Right cardiac atrium (tissue), 5 donors: ENCODE results near the gene GAS6. TPM values are rescaled to one million over a fixed set of nuclear protein-coding genes. Genes with fewer than 3 reads are reported as not detected.
"Not testable (repeated sequence)": the region's sequence is repeated elsewhere in the genome, so short reads cannot be mapped to it uniquely, and the experiment has no call there.

Source experiments
- ATAC-seq, 2 donors: fragments of 200-7000 bp; cut with Tn5 transposase; one replicate each; pipeline versions ENCODE4 v1.8.0 to v1.9.1; 2020; ENCODE audit warnings: moderate library complexity in 2 of 2, mild to moderate bottlenecking in 1 of 2
- DNase-seq, 3 donors: peaks; one replicate each; pipeline ENCODE4 v3.0.0-alpha.2; 2020
- H3K27ac ChIP-seq: one replicate; pipeline ENCODE4 v1.5.1; 2013; ENCODE audit warnings: mild to moderate bottlenecking, low read length, control low read depth, moderate library complexity
- H3K27me3 ChIP-seq: one replicate; pipeline ENCODE4 v1.6.1; 2013; ENCODE audit not compliant: control insufficient read depth, insufficient read depth
- H3K4me1 ChIP-seq: one replicate; pipeline ENCODE4 v1.6.1; 2013; ENCODE audit warnings: low read length; ENCODE audit not compliant: control insufficient read depth, insufficient read depth
- H3K4me3 ChIP-seq: one replicate; pipeline ENCODE4 v1.5.1; 2013; ENCODE audit warnings: low read length, control low read depth
- H3K9me3 ChIP-seq: one replicate; pipeline ENCODE4 v1.6.1; 2013; ENCODE audit warnings: low read length; ENCODE audit not compliant: control insufficient read depth
- WGBS: extraction: QIAGEN DNeasy Blood & Tissue Kit; methylation state at CpG from one replicate; pipeline ENCODE4 v1.1.7; 2013; 5-methylcytosine and 5-hydroxymethylcytosine counted together
- intact Hi-C, 4 donors: fragments of 100-400 bp; cut with DNase I; formaldehyde crosslinking; loops; one replicate each; pipeline versions ENCODE4 v1.11.0 to v1.14.0; 2022 to 2023
- polyA plus RNA-seq: library from polyadenylated mRNA; stranded (reverse); fragments of 200-250 nt; gene quantifications from one replicate; pipeline ENCODE4 v1.2.3, GENCODE V29; 2013
- total RNA-seq, 4 donors: library from RNA; stranded (reverse); fragmentation: NEBNext Ultra II Directional; extraction: Animal tissue kit (Norgen Biotek cat#: 25700); gene quantifications; one replicate each; pipeline ENCODE4 v1.2.1, GENCODE V29; 2021
- donor health status: healthy with polysubstance abuse.
- donor health status: DM: no; HTN: yes; CAD: no.
- donor health status: DM: no; HTN: no; CAD: no.
- donor health status: DM: no; HTN: yes; CAD: no; lungs with severe emphysema.
- donor health status: DM: yes; HTN: yes; CAD: no.

Gene GAS6
- total and polyA plus RNA-seq, 5 donors = 197 to 273 (median 205) TPM

- peak; percentile 71 to 84 (median 83) for DNase-seq
- H3K9me3 ChIP-seq = no peaks in the 10 kb centered on the region
- no peaks in the 10 kb centered on the region for H3K27me3 ChIP-seq
- WGBS = 20% methylated on average over 19 of the region's 19 CpGs
- ATAC-seq = peak; percentile 80 to 82
- H3K4me1 ChIP-seq = peaks cover 18% of the 10 kb centered on the region
- intact Hi-C loops = no loop called here
- no peak overlapping the region for H3K4me3 ChIP-seq
- peak overlapping the region; percentile 59 for H3K27ac ChIP-seq
Observed at GRCh38 chr13:113836768-113837559, 26.9 kb downstream of the GAS6 start.

DNA sequence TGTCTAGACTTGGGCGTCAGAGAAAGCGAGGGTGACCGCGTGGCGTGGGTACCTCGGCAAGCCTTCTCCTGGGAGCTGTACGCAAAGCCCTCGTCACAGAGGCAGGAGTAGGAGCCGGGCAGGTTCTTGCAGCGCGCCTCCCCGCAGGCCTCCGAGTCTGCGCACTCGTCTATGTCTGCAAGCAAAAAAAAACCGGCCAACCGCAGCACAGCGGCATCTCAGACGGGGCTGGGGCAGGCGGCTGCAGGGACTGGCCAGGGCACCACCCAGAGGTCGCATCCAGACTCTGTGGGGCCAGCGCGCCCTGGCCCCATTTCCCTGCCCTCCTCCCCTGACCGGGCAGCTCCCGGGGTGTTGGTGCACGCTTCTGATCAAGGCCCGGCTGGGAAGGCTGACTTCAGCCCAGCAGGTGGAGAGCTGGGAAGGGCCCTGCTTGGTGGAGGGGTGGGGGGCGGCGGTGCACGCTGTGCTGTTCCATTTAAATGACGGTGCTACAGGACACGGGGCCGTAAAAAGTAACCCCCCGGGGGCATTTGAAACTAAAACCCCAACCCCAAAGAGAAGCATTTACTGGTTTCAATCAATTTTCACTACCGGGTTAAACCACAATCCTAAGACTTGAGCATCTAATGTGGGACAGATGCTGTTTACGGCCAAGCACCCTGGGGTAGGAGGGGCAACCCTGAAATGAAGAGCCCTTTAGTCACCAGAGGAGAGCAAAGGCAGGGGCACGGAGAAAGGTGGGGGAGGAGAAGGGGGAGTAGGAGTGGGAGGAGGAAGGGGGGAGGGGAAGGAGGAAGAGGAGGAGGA is 28.2 kb downstream of the GAS6 start:
- Histone ChIP-seq H3K27me3 (no peaks in the 10 kb centered on the region), H3K4me1 (peaks cover 18% of the 10 kb centered on the region), H3K9me3 (no peaks in the 10 kb centered on the region), H3K27ac (no peak overlapping the region), H3K4me3 (no peak overlapping the region)
- intact Hi-C loops = no loop called here
- ATAC-seq (no peak), DNase-seq (peak in 2 of 3 donors; percentile 48 to 61)
- 87% methylated on average over 37 of the region's 37 CpGs for WGBS

DNA sequence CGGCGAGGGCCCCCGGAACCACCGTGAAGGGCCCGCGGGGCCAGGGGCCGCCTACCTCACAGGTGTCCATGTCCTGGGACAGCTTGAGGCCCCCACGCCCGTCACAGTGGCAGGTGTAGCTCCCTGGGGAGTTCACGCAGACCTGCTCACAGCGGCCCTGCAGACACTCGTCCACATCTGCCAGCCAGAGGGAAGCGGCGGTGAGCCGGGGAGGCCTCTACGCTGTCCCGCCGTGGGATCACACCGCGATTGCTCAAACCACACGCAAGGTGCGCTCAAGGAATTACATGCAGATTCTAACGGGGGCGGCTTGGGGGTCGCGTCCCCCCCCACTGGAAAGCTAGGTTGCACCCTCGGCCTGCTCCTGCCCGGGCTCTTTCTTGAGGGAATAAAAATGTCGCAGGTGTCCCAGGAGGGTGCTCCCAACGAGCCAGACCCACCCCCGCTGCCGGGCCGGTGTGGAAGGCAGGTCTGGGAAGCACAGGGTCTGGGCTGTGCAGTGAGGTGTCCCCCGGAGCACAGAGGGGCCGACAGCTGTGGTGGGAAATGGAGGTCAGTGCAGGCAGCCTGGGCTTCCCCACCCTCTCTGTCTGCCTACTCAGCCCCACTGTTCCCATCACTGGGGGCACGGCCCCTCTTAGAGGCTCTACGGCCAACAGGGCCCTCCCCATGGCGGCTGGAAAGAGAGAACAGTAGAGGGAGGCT is 29.2 kb downstream of the GAS6 start:
- no peak for ATAC-seq
- peak in 2 of 3 donors; percentile 56 to 61 for DNase-seq
- Histone ChIP-seq H3K4me1 (peaks cover 14% of the 10 kb centered on the region), H3K4me3 (no peak overlapping the region), H3K9me3 (no peaks in the 10 kb centered on the region), H3K27ac (no peak overlapping the region), H3K27me3 (no peaks in the 10 kb centered on the region)
- intact Hi-C loops = no loop called here
- WGBS = 93% methylated on average over 38 of the region's 38 CpGs

DNA sequence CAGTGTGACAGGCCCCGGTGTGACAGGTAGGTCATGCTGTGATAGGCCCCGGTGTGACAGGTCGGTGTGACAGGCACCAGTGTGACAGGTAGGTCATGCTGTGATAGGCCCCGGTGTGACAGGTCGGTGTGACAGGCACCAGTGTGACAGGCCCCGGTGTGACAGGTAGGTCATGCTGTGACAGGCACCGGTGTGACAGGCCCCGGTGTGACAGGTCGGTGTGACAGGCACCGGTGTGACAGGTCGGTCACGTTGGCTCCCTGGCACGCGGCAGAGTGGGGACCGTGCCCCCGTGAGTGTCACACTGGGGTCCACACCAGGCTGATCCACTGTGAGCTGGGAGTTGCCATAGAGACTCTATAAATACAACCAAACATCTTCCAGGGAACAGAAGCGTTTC is 29.9 kb downstream of the GAS6 start:
- ATAC-seq, H3K9me3 ChIP-seq, intact Hi-C loops, H3K27ac ChIP-seq, H3K4me3 ChIP-seq, H3K27me3 ChIP-seq: not testable (repeated sequence)
- DNase-seq = peak in 2 of 3 donors; percentile 44 to 55
- 89% methylated on average over 17 of the region's 17 CpGs for WGBS
- H3K4me1 ChIP-seq = peaks cover 13% of the 10 kb centered on the region

- no peaks in the 10 kb centered on the region for H3K9me3 ChIP-seq
- H3K27ac ChIP-seq = no peak overlapping the region
- DNase-seq (peak in 2 of 3 donors; percentile 25 to 43), ATAC-seq (no peak)
- intact Hi-C loops = no loop called here
- H3K4me1 ChIP-seq = peaks cover 8% of the 10 kb centered on the region
- WGBS = 91% methylated on average over 25 of the region's 25 CpGs
- H3K4me3 ChIP-seq = no peak overlapping the region
- H3K27me3 ChIP-seq = no peaks in the 10 kb centered on the region
Observed at GRCh38 chr13:113833111-113833830, 30.6 kb downstream of the GAS6 start.

GRCh38 chr13:113832631-113833030 is 31.2 kb downstream of the GAS6 start:
- Histone ChIP-seq H3K4me3 (no peak overlapping the region), H3K27me3 (no peaks in the 10 kb centered on the region), H3K27ac (no peak overlapping the region), H3K4me1 (peaks cover 4% of the 10 kb centered on the region), H3K9me3 (no peaks in the 10 kb centered on the region)
- intact Hi-C loops = no loop called here
- ATAC-seq = no peak
- 96% methylated on average over 23 of the region's 23 CpGs for WGBS
- peak in 2 of 3 donors; percentile 28 to 55 for DNase-seq

DNA sequence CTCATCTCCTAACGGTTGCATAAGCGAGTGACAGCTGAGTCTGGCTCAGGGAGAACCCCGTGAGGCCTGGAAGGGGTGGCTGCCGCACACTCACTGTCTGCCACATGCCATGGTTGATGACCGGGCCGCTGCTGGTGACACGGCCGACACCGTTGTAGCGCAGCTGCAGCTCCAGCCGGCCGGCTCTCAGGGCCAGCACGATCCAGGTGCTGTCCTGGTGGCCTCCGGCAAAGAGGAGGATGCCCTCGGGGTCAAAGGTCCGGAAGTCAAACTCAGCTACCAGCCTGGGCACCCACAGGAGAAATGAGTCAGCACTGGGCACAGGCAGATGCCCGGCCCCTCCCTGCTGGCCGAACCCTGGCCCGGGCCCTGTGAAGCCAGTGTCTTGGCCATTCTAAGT is 31.7 kb downstream of the GAS6 start:
- H3K4me1 ChIP-seq = peaks cover 4% of the 10 kb centered on the region
- DNase-seq (peak in 2 of 3 donors; percentile 55 to 56), ATAC-seq (no peak)
- no peaks in the 10 kb centered on the region for H3K9me3 ChIP-seq
- intact Hi-C loops = no loop called here
- WGBS = 89% methylated on average over 19 of the region's 19 CpGs
- no peak overlapping the region for H3K27ac ChIP-seq
- no peaks in the 10 kb centered on the region for H3K27me3 ChIP-seq
- H3K4me3 ChIP-seq = no peak overlapping the region

DNA sequence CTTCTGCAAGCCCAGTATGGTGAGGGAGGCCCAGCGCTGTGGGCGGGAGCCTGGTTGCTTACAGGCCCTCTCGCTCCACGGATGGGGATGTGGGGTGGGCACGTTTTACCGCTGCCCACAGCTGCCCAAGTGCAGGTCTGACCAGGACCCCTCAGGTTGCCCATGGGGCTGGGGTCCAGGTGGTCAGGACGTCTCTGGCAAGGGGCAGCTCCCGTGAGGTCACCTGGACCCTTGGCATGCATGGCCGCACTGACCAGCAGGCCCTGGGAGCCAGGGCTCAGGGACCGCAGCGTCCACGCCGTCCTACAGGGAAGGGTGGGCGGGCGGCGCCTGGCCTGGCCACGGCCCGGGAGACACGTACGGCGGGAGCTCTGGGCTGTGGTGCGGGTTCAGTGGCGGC is 32.8 kb downstream of the GAS6 start:
- H3K27ac ChIP-seq = no peak overlapping the region
- H3K27me3 ChIP-seq = no peaks in the 10 kb centered on the region
- H3K4me3 ChIP-seq = no peak overlapping the region
- no peaks in the 10 kb centered on the region for H3K9me3 ChIP-seq
- ATAC-seq = no peak
- intact Hi-C loops = no loop called here
- 91% methylated on average over 23 of the region's 23 CpGs for WGBS
- peak in 2 of 3 donors; percentile 32 to 53 for DNase-seq
- H3K4me1 ChIP-seq = no peaks in the 10 kb centered on the region

DNA sequence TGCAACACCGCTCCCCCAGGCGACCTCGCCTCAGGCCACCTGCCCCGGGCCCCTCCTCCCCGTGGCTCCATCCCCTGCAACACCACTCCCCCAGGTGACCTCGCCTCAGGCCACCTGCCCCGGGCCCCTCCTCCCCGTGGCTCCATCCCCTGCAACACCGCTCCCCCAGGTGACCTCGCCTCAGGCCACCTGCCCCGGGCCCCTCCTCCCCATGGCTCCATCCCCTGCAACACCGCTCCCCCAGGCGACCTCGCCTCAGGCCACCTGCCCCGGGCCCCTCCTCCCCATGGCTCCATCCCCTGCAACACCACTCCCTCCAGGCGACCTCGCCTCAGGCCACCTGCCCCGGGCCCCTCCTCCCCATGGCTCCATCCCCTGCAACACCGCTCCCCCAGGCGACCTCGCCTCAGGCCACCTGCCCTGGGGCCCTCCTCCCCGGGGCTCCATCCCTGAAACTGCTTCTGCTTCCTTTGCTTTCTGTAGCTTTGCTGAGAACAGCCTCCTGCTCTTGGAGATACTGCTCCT is 33.4 kb downstream of the GAS6 start:
- intact Hi-C loops, ATAC-seq, H3K4me1 ChIP-seq, H3K27ac ChIP-seq, H3K27me3 ChIP-seq, H3K9me3 ChIP-seq, H3K4me3 ChIP-seq: not testable (repeated sequence)
- 97% methylated on average over 19 of the region's 22 CpGs for WGBS
- DNase-seq = peak in 1 of 3 donors; percentile 33

GRCh38 chr13:113828282-113828825 is 35.5 kb downstream of the GAS6 start:
- DNase-seq (peak in 1 of 3 donors; percentile 36), ATAC-seq (no peak)
- intact Hi-C loops = no loop called here
- H3K4me3 ChIP-seq = no peak overlapping the region
- WGBS = 96% methylated on average over 20 of the region's 20 CpGs
- H3K4me1 ChIP-seq = no peaks in the 10 kb centered on the region
- H3K27me3 ChIP-seq = no peaks in the 10 kb centered on the region
- no peaks in the 10 kb centered on the region for H3K9me3 ChIP-seq
- no peak overlapping the region for H3K27ac ChIP-seq
